GM23248 (cell line): ENCODE data around the gene UBL4A.

Source experiments
- EZH2 ChIP-seq: fragments of 200-600 bp; sonication (generic); IDR thresholded peaks from 2 replicates; pipeline ENCODE4 v1.6.1; 2018; ENCODE audit warnings: antibody characterized with exemption, mild to moderate bottlenecking; ENCODE audit not compliant: insufficient read depth, poor library complexity, severe bottlenecking
- EZH2phosphoT487 ChIP-seq: fragments of 200-600 bp; sonication (generic); IDR thresholded peaks from 2 replicates; pipeline ENCODE4 v1.6.1; 2018; ENCODE audit warnings: antibody characterized with exemption, moderate library complexity, mild to moderate bottlenecking, low read depth; ENCODE audit not compliant: insufficient read depth

GRCh38 chrX:154439841-154440240 is 46.6 kb downstream of the UBL4A start:
- no peak for TF ChIP-seq EZH2
- TF ChIP-seq EZH2phosphoT487, result no peak
